Activated CD4-positive, alpha-beta T cell treated with anti-CD3 and anti-CD28 coated beads, Interleukin-2, amount 50 U/mL, for 1 hour (primary cell): ENCODE measurements around the gene LYVE1.

Experiments
- DNase-seq: peaks from one replicate; pipeline ENCODE4 v3.0.0-alpha.2; 2020

Gene LYVE1

GRCh38 chr11:10551845-10552352 lies 16.6 kb downstream of the LYVE1 start:
- DNase-seq = no peak

GRCh38 chr11:10551290-10551592 lies 17.2 kb downstream of the LYVE1 start:
- no peak for DNase-seq

GRCh38 chr11:10550503-10551289 lies 17.8 kb downstream of the LYVE1 start:
- DNase-seq = no peak

- DNase-seq = no peak
These were observed 23.7 kb downstream of the LYVE1 start for GRCh38 chr11:10544491-10545465.

GRCh38 chr11:10543782-10544181 lies 24.7 kb downstream of the LYVE1 start:
- no peak for DNase-seq

GRCh38 chr11:10542776-10543175 lies 25.7 kb downstream of the LYVE1 start:
- no peak for DNase-seq

GRCh38 chr11:10541561-10541930 lies 26.9 kb downstream of the LYVE1 start:
- DNase-seq = no peak

GRCh38 chr11:10540915-10541560 lies 27.4 kb downstream of the LYVE1 start, which contains the start of gene RNF141:
TSS of gene RNF141 (minus strand) at chr11:10541187. CDS start at chr11:10534158, 7,029 bp downstream.
- DNase-seq = peak; percentile 96

GRCh38 chr11:10540546-10540914 lies 27.9 kb downstream of the LYVE1 start:
- no peak for DNase-seq

- no peak for DNase-seq
These were observed 29.1 kb downstream of the LYVE1 start for GRCh38 chr11:10539339-10539738.

- DNase-seq = no peak
These were observed 29.5 kb downstream of the LYVE1 start for GRCh38 chr11:10538924-10539323.

- no peak for DNase-seq
These were observed 30.9 kb downstream of the LYVE1 start for GRCh38 chr11:10537600-10537999.

- no peak for DNase-seq
These were observed 34.1 kb downstream of the LYVE1 start for GRCh38 chr11:10534316-10534715.

GRCh38 chr11:10533323-10533722 lies 35.1 kb downstream of the LYVE1 start:
- DNase-seq = no peak

GRCh38 chr11:10532526-10532925 lies 35.9 kb downstream of the LYVE1 start:
- no peak for DNase-seq

GRCh38 chr11:10529279-10529678 lies 39.2 kb downstream of the LYVE1 start:
- no peak for DNase-seq

- DNase-seq = no peak
These were observed 40.3 kb downstream of the LYVE1 start for GRCh38 chr11:10528121-10528520.

GRCh38 chr11:10526974-10527918 lies 41.2 kb downstream of the LYVE1 start:
- no peak for DNase-seq

- DNase-seq = no peak
These were observed 44.0 kb downstream of the LYVE1 start for GRCh38 chr11:10524471-10524870.

GRCh38 chr11:10522921-10523320 lies 45.5 kb downstream of the LYVE1 start:
- no peak for DNase-seq

GRCh38 chr11:10522276-10522675 lies 46.2 kb downstream of the LYVE1 start:
- DNase-seq = no peak

GRCh38 chr11:10520562-10520961 lies 47.9 kb downstream of the LYVE1 start:
- no peak for DNase-seq
